Measurements from ENCODE around the gene LRRC4B.

DNA sequence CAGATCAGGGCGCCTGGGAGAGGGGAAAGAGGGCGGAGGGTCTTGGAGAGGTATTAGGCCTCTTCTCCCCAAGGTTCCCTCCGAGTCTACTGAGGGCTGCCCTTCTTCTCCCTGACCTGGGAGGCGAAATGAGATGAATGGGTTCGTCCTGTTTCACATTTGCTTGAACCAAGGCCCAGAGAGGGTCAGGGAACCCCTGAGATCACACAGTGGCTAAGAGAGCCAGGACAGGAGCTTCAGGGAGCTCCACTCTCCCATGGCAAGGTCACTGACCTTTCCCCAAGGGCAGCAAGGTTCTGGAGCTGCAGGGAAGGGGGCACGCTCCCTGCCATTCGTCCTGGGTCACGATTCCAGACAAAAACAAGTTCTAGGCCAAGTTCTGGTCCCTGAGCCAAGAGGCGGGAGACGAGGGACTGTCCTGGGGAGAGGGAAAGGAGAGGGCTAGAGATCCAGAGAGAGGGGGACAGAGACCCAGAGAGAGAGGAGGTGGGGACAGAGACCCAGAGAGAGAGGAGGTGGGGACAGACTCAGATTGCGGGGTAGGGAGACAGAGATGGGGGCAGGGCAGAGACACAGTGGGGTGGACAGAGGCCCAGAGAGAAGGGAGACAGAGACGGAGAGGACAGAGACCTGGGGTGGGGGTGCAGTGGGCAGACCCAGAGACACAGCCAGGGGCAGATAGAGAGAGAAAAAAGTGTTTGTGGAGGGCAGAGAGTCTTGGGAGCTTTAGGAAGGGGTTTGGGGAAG is 55.1 kb downstream of the LRRC4B start:
- TF ChIP-seq, protein P1, sequence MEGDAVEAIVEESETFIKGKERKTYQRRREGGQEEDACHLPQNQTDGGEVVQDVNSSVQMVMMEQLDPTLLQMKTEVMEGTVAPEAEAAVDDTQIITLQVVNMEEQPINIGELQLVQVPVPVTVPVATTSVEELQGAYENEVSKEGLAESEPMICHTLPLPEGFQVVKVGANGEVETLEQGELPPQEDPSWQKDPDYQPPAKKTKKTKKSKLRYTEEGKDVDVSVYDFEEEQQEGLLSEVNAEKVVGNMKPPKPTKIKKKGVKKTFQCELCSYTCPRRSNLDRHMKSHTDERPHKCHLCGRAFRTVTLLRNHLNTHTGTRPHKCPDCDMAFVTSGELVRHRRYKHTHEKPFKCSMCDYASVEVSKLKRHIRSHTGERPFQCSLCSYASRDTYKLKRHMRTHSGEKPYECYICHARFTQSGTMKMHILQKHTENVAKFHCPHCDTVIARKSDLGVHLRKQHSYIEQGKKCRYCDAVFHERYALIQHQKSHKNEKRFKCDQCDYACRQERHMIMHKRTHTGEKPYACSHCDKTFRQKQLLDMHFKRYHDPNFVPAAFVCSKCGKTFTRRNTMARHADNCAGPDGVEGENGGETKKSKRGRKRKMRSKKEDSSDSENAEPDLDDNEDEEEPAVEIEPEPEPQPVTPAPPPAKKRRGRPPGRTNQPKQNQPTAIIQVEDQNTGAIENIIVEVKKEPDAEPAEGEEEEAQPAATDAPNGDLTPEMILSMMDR (IDR thresholded peaks at IDR 0.05) = no peak
- no peak for TF ChIP-seq POLR2A (IDR thresholded peaks at IDR 0.05)

Measured in thyroid gland (tissue), 4 donors.